NB4 (cell line): ENCODE data around the gene EFCAB7.

ENCODE experiments used
- MAX ChIP-seq: IDR thresholded peaks from 2 replicates; pipeline ENCODE4 v1.6.1; 2011; ENCODE audit warnings: low read depth, low read length
- MYC ChIP-seq: IDR thresholded peaks from 2 replicates; pipeline ENCODE4 v1.6.1; 2011; ENCODE audit warnings: low read depth, low read length
- POLR2A ChIP-seq: IDR thresholded peaks from 2 replicates; pipeline ENCODE4 v1.6.1; 2011; ENCODE audit warnings: mild to moderate bottlenecking; ENCODE audit not compliant: insufficient read length; ENCODE audit errors: extremely low read depth
- TF ChIP-seq, protein P1 (sequence below): IDR thresholded peaks from one replicate; pipeline ENCODE4 v1.5.1; 2012; ENCODE audit warnings: low read depth, low read length

- TF ChIP-seq, protein P1, sequence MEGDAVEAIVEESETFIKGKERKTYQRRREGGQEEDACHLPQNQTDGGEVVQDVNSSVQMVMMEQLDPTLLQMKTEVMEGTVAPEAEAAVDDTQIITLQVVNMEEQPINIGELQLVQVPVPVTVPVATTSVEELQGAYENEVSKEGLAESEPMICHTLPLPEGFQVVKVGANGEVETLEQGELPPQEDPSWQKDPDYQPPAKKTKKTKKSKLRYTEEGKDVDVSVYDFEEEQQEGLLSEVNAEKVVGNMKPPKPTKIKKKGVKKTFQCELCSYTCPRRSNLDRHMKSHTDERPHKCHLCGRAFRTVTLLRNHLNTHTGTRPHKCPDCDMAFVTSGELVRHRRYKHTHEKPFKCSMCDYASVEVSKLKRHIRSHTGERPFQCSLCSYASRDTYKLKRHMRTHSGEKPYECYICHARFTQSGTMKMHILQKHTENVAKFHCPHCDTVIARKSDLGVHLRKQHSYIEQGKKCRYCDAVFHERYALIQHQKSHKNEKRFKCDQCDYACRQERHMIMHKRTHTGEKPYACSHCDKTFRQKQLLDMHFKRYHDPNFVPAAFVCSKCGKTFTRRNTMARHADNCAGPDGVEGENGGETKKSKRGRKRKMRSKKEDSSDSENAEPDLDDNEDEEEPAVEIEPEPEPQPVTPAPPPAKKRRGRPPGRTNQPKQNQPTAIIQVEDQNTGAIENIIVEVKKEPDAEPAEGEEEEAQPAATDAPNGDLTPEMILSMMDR, result no peak
- TF ChIP-seq MAX (no peak), POLR2A (no peak), MYC (no peak)
Measured at GRCh38 chr1:63497577-63497976, 25.7 kb upstream of the EFCAB7 start.
